Thyroid gland (tissue), 4 donors: ENCODE data around the gene TIMM23. TPM values are rescaled to one million over a fixed set of nuclear protein-coding genes. Genes with fewer than 3 reads are reported as not detected.

Source experiments
- DNase-seq, 2 donors: peaks; one replicate each; pipeline ENCODE4 v3.0.0-alpha.2; 2019
- H3K27ac ChIP-seq, 3 donors: fragments of 200-600 bp; sonication (generic); 1 replicate in 2 of 3; 2 replicates in 1 of 3; pipeline ENCODE4 v1.5.1; 2016 to 2019; ENCODE audit warnings: mild to moderate bottlenecking in 1 of 3, moderate library complexity in 1 of 3
- H3K27me3 ChIP-seq: fragments of 200-600 bp; sonication (generic); one replicate; pipeline ENCODE4 v1.5.1; 2019
- H3K36me3 ChIP-seq, 2 donors: fragments of 200-600 bp; sonication (generic); one replicate each; pipeline ENCODE4 v1.5.1; 2016 to 2019
- H3K4me1 ChIP-seq, 2 donors: fragments of 200-600 bp; sonication (generic); one replicate each; pipeline ENCODE4 v1.5.1; 2017 to 2019
- H3K4me3 ChIP-seq, 3 donors: fragments of 200-600 bp; sonication (generic); replicated peaks in 1 of 3; 1 replicate in 2 of 3; 2 replicates in 1 of 3; pipeline ENCODE4 v1.5.1; 2016; ENCODE audit warnings: mild to moderate bottlenecking in 1 of 3
- H3K9me3 ChIP-seq: fragments of 200-600 bp; sonication (generic); one replicate; pipeline ENCODE4 v1.5.1; 2017
- CTCF ChIP-seq, 6 experiments: fragments of 200-600 bp in 3 of 6; fragments of 450-650 bp in 3 of 6; sonication (generic) in 3 of 6; IDR thresholded peaks; one replicate each; pipeline ENCODE4 v1.5.1; 2016 to 2019; ENCODE audit warnings: antibody characterized with exemption in 6 of 6, mild to moderate bottlenecking in 2 of 6, inconsistent platforms in 1 of 6, moderate library complexity in 1 of 6
- POLR2A ChIP-seq, 2 donors: fragments of 450-650 bp; IDR thresholded peaks; one replicate each; pipeline ENCODE4 v1.6.1; 2017; ENCODE audit warnings: antibody characterized with exemption in 2 of 2, mild to moderate bottlenecking in 2 of 2, moderate library complexity in 1 of 2
- WGBS, 2 donors: methylation state at CpG; one replicate each; pipeline ENCODE4 v1.1.5; 2017; 5-methylcytosine and 5-hydroxymethylcytosine counted together
- intact Hi-C: fragments of 100-400 bp; cut with DNase I; formaldehyde crosslinking; loops from one replicate; pipeline ENCODE4 v1.15.1; 2023
- total RNA-seq, 4 donors: library from RNA; depleted of rRNA; stranded (reverse); fragments of >200 nt; gene quantifications; one replicate each; pipeline ENCODE4 v1.2.3, GENCODE V29; 2016

Gene TIMM23
- total RNA-seq, 4 donors from 2014 or later = 68.7 to 85.6 (median 72.1) TPM

DNA sequence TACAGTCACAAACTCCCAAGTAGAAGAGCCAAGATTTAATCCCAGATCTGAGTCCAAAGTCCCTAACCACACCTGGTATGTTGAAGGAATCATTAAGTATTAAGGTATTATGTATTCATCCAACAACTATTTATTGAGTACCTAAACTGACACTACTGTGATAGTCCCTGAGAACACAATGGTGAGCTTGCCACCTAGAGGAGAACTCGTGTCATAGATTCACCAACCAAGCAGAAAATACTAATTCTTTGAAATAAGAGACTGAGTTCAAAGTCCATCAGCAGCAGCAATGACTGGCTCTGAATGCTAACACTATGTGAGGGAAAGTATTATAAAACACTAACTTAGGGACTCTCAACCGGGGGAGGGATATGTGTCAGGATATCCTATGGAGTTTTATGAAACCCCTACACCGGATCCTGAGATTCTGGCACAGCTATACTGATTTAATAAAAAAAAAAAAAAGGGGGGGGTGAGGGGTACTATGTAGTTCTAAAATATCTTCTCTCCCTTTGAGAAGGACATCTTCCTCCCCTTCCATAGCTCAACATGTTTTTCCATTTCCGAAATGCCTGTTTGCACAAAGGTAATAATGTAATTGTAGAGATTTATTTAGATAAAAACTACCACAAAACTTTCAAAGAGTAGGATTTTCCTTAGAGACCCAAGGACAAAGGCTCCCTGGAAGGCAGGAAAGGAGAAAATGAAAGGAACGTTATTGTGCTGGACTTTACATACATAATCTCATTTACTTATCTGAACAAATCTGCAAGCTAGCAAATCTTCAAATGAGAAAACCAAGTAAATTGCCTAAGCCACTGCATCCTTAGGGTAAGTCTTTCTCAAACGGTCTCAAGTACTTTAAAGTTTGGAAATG is 56.5 kb downstream of the TIMM23 start:
- TF ChIP-seq CTCF (IDR thresholded peaks at IDR 0.05) (peak in 5 of 6 experiments; percentile 22 to 67 (median 59)), POLR2A (IDR thresholded peaks at IDR 0.05) (no peak)
- intact Hi-C loops = loop anchor here (5.0 kb wide), 1 partner anchor 57 kb away; the partner anchor contains the start of gene TIMM23
- Histone ChIP-seq H3K27ac (peak overlapping the region in 1 of 3 donors; percentile 91), H3K4me1 (peaks cover 42 to 43% of the 10 kb centered on the region in 2 donors), H3K4me3 (peak overlapping the region in 1 of 3 donors; percentile 77), H3K9me3 (no peaks in the 10 kb centered on the region), H3K27me3 (no peaks in the 10 kb centered on the region), H3K36me3 (no peaks in the 10 kb centered on the region)
- 29 to 31% methylated on average over 6 of the region's 6 CpGs for WGBS, 2 donors
- no peak for DNase-seq

DNA sequence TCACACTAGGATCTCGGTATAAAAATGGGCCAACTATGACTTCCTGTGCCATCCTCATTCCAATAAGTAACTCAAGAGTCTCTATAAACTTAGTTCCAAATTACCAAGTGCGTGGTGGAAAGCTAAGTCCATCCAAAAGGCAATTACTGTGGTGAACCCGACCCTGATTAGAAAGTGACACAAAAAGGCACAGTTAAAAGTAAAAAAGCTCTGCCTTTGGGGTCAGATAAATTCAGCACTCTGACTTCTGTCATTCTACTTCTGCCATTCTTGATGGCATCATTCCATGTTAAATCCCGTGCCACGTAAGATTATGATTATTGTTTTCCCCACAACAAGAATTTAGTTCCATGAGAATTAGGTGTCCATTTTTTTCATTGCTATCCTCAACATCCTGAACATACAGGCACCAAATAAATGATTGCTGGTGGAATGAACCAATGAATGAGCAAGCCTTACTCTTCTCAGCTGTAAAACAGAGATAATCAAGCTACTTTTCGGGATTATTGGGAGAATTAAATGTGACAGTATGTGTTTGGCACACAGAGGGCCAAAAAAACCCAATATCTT is 57.3 kb downstream of the TIMM23 start:
- no peak for DNase-seq
- H3K27ac ChIP-seq = peak overlapping the region; percentile 86 to 92 (median 91)
- intact Hi-C loops = loop anchor here (5.0 kb wide), 1 partner anchor 57 kb away; the partner anchor contains the start of gene TIMM23
- peaks cover 40 to 43% of the 10 kb centered on the region in 2 donors for H3K4me1 ChIP-seq
- TF ChIP-seq POLR2A (IDR thresholded peaks at IDR 0.05) (no peak), CTCF (IDR thresholded peaks at IDR 0.05) (peak in 1 of 6 experiments; percentile 8)
- 28 to 37% methylated on average over 6 of the region's 6 CpGs for WGBS, 2 donors
- no peaks in the 10 kb centered on the region for H3K27me3 ChIP-seq
- H3K9me3 ChIP-seq = no peaks in the 10 kb centered on the region
- no peaks in the 10 kb centered on the region for H3K36me3 ChIP-seq
- H3K4me3 ChIP-seq = peak overlapping the region; percentile 70 to 86 (median 77)

GRCh38 chr10:46030091-46030937 is 58.0 kb downstream of the TIMM23 start, which contains the start of gene NCOA4:
Gene NCOA4 (minus strand): TSS chr10:46030623. CDS start chr10:46016680, 13,943 bp downstream.
- Histone ChIP-seq H3K9me3 (no peaks in the 10 kb centered on the region), H3K36me3 (no peaks in the 10 kb centered on the region), H3K27me3 (no peaks in the 10 kb centered on the region), H3K4me1 (peaks cover 38 to 40% of the 10 kb centered on the region in 2 donors), H3K27ac (peak within 1 kb of the TSS; percentile 86 to 92 (median 91)), H3K4me3 (peak within 1 kb of the TSS; percentile 70 to 86 (median 77))
- intact Hi-C loops = no loop called here
- peak in 5 of 6 experiments; percentile 24 to 59 (median 48) for TF ChIP-seq CTCF (IDR thresholded peaks at IDR 0.05)
- TF ChIP-seq POLR2A (IDR thresholded peaks at IDR 0.05) = peak; percentile 22 to 86
- DNase-seq = peak; percentile 98 to 99
- 1 to 2% methylated on average over 40 to 52 of the region's 59 CpGs for WGBS, 2 donors

GRCh38 chr10:46031648-46032532 is 59.6 kb downstream of the TIMM23 start:
- no peaks in the 10 kb centered on the region for H3K36me3 ChIP-seq
- no peaks in the 10 kb centered on the region for H3K9me3 ChIP-seq
- peaks cover 25 to 29% of the 10 kb centered on the region in 2 donors for H3K4me1 ChIP-seq
- intact Hi-C loops = no loop called here
- TF ChIP-seq CTCF (IDR thresholded peaks at IDR 0.05) (no peak), POLR2A (IDR thresholded peaks at IDR 0.05) (no peak)
- WGBS, 2 donors = 92 to 94% methylated on average over 6 of the region's 6 CpGs
- no peak overlapping the region for H3K4me3 ChIP-seq
- no peak for DNase-seq
- no peaks in the 10 kb centered on the region for H3K27me3 ChIP-seq
- H3K27ac ChIP-seq = no peak overlapping the region
